ENCODE results near the gene EXOC3. TPM values are rescaled to one million over a fixed set of nuclear protein-coding genes. Genes with fewer than 3 reads are reported as not detected.

Gene EXOC3
- total and polyA plus RNA-seq, 2 of the 8 experiments (the other 6 are each of a cell fraction or from before 2014, with no cell fraction given): 14.4 to 30.0 TPM

GRCh38 chr5:418162-419121 is 24.5 kb upstream of the EXOC3 start:
- Histone ChIP-seq H2AFZ (ENCODE audit: low read length) (no peak overlapping the region), H3K36me3 (ENCODE audit: control insufficient read depth in 2 of 4, insufficient read depth in 4 of 4, low read length in 3 of 4) (no peaks in the 10 kb centered on the region), H3K4ac (replicated peaks; ENCODE audit: insufficient read length, low read depth, low read length) (no peak overlapping the region), H2BK5ac (ENCODE audit: low read depth, low read length) (no peak overlapping the region), H2BK120ac (replicated peaks; ENCODE audit: low read depth, low read length) (no peak overlapping the region), H3K27me3 (replicated peaks in 1 of 4; ENCODE audit: control insufficient read depth in 3 of 4, extremely low read depth in 1 of 4, insufficient read depth in 3 of 4, low read length in 3 of 4) (peaks cover 0 to 2% (median 0%) of the 10 kb centered on the region in 4 experiments; a peak in 1 of 7 replicates), H4K20me1 (replicated peaks in 1 of 2; ENCODE audit: control insufficient read depth in 1 of 2, insufficient read depth in 2 of 2, low read length in 2 of 2) (no peaks in the 10 kb centered on the region), H3K79me2 (ENCODE audit: control insufficient read depth in 1 of 2, insufficient read depth in 2 of 2, low read length in 2 of 2) (no peaks in the 10 kb centered on the region), H3K79me1 (ENCODE audit: low read depth, low read length) (no peaks in the 10 kb centered on the region), H3K4me1 (replicated peaks in 1 of 4; ENCODE audit: control insufficient read depth in 3 of 4, insufficient read depth in 4 of 4, low read length in 3 of 4) (peaks cover 0 to 10% (median 7%) of the 10 kb centered on the region in 4 experiments; a peak in 3 of 7 replicates), H3K18ac (ENCODE audit: extremely low read depth, low read length) (no peak overlapping the region), H2BK15ac (ENCODE audit: low read length) (no peak overlapping the region), H3K56ac (replicated peaks; ENCODE audit: insufficient read length, low read depth, low read length) (no peak overlapping the region), H3K14ac (ENCODE audit: insufficient read length) (no peak overlapping the region), H2AK5ac (ENCODE audit: low read depth, low read length) (no peak overlapping the region), H4K8ac (ENCODE audit: extremely low read depth, insufficient read depth, low read length) (no peak overlapping the region), H4K91ac (replicated peaks; ENCODE audit: insufficient read length, low read length) (no peak overlapping the region), H3K23ac (ENCODE audit: insufficient read length) (no peak overlapping the region), H3K9me3 (ENCODE audit: insufficient read depth in 2 of 2, low read depth in 1 of 2, low read length in 1 of 2) (no peaks in the 10 kb centered on the region), H2BK20ac (ENCODE audit: low read length) (no peak overlapping the region), H3K23me2 (ENCODE audit: low read depth, low read length) (no peaks in the 10 kb centered on the region), H3K9ac (replicated peaks in 1 of 4; ENCODE audit: extremely low read depth in 1 of 4, low read depth in 3 of 4, low read length in 3 of 4) (no peak overlapping the region), H3K27ac (ENCODE audit: low read depth, low read length) (no peak overlapping the region), H3K4me2 (ENCODE audit: insufficient read depth in 1 of 2, low read depth in 2 of 2, low read length in 2 of 2) (no peak overlapping the region), H3K4me3 (ENCODE audit: extremely low read depth in 1 of 4, insufficient read depth in 2 of 4, low read depth in 3 of 4, low read length in 4 of 4) (no peak overlapping the region), H4K5ac (ENCODE audit: insufficient read length, low read depth, low read length) (no peak overlapping the region), H2BK12ac (ENCODE audit: low read depth, low read length) (no peak overlapping the region)
- DNase-seq (ENCODE audit: low read depth in 1 of 2, low spot score in 2 of 2) (no peak), FAIRE-seq (no peak)
- CTCF ChIA-PET (ENCODE audit: partially characterized antibody): interaction anchor here (0.7 to 9.1 kb wide), 6 partner anchors 13 to 142 kb away, joined by 3 to 99 read pairs (median 4); no protein-coding TSS in a partner anchor
- POLR2A ChIA-PET (ENCODE audit: partially characterized antibody): interaction anchor here (1.1 kb wide), 1 partner anchor 10 kb away, joined by 3 read pairs; no protein-coding TSS in a partner anchor
- TF ChIP-seq, protein P1, sequence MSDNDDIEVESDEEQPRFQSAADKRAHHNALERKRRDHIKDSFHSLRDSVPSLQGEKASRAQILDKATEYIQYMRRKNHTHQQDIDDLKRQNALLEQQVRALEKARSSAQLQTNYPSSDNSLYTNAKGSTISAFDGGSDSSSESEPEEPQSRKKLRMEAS (IDR thresholded peaks at IDR 0.05): 0 out of 2 replicates have a peak, but pooled peaks have one; percentile 32
- no peak for TF ChIP-seq JUND (IDR thresholded peaks at IDR 0.05; ENCODE audit: low read length)
- TF ChIP-seq, protein P2, sequence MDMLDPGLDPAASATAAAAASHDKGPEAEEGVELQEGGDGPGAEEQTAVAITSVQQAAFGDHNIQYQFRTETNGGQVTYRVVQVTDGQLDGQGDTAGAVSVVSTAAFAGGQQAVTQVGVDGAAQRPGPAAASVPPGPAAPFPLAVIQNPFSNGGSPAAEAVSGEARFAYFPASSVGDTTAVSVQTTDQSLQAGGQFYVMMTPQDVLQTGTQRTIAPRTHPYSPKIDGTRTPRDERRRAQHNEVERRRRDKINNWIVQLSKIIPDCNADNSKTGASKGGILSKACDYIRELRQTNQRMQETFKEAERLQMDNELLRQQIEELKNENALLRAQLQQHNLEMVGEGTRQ (IDR thresholded peaks at IDR 0.05; ENCODE audit: low read length): peak; percentile 38; the same call in 1 of the 2 replicates
- WGBS, 2 experiments (ENCODE audit: extremely low coverage in 1 of 2, insufficient coverage in 1 of 2, insufficient read length in 1 of 2, insufficient replicate concordance in 2 of 2, low coverage in 1 of 2, low lambda C conversion rate in 2 of 2, missing lambda C conversion rate in 1 of 2): 89% methylated on average over 14 of the region's 18 CpGs; no CpG with 5 or more reads in 1 of the 2 experiments
